Small intestine (tissue), 7 donors: Measurements from ENCODE around the gene DGKD. TPM values are rescaled to one million over a fixed set of nuclear protein-coding genes. Genes with fewer than 3 reads are reported as not detected.
"Not testable (repeated sequence)": the region's sequence is repeated elsewhere in the genome, so short reads cannot be mapped to it uniquely, and the experiment has no call there.

Source experiments
- DNase-seq, 2 donors: peaks; one replicate each; pipeline versions ENCODE4 v3.0.0 to v3.0.0-alpha.2; 2013
- FAIRE-seq: peaks from 2 replicates; lab custom pipeline; 2012; peaks lifted over from hg19 to GRCh38; lab: Jason Lieb, UNC
- H3K27ac ChIP-seq, 3 donors: one replicate each; pipeline ENCODE4 v1.5.1; 2013; ENCODE audit warnings: low read length in 2 of 3, mild to moderate bottlenecking in 2 of 3, control low read depth in 1 of 3, inconsistent platforms in 1 of 3, low read depth in 1 of 3, moderate library complexity in 1 of 3
- H3K27me3 ChIP-seq, 3 donors: one replicate each; pipeline ENCODE4 v1.6.1; 2013; ENCODE audit warnings: low read length in 3 of 3, inconsistent platforms in 1 of 3; ENCODE audit not compliant: control insufficient read depth in 3 of 3, insufficient read depth in 3 of 3
- H3K36me3 ChIP-seq, 3 donors: one replicate each; pipeline ENCODE4 v1.6.1; 2013; ENCODE audit warnings: low read length in 3 of 3, inconsistent platforms in 1 of 3, low read depth in 1 of 3, mild to moderate bottlenecking in 1 of 3, moderate library complexity in 1 of 3; ENCODE audit not compliant: control insufficient read depth in 3 of 3, insufficient read depth in 2 of 3
- H3K4me1 ChIP-seq, 3 donors: one replicate each; pipeline ENCODE4 v1.6.1; 2013; ENCODE audit warnings: low read length in 2 of 3, inconsistent platforms in 1 of 3, low read depth in 1 of 3, mild to moderate bottlenecking in 1 of 3, moderate library complexity in 1 of 3; ENCODE audit not compliant: control insufficient read depth in 3 of 3, insufficient read depth in 2 of 3
- H3K4me3 ChIP-seq, 3 donors: one replicate each; pipeline ENCODE4 v1.5.1; 2013; ENCODE audit warnings: low read length in 3 of 3, control low read depth in 1 of 3, inconsistent platforms in 1 of 3, low read depth in 1 of 3, mild to moderate bottlenecking in 1 of 3, moderate library complexity in 1 of 3
- H3K9me3 ChIP-seq, 2 donors: one replicate each; pipeline ENCODE4 v1.6.1; 2013; ENCODE audit warnings: low read depth in 1 of 2, low read length in 1 of 2; ENCODE audit not compliant: control insufficient read depth in 2 of 2, insufficient read depth in 1 of 2
- WGBS, 3 donors: extraction: QIAGEN DNeasy Blood & Tissue Kit; methylation state at CpG; one replicate each; pipeline ENCODE4 v1.1.7; 2013; 5-methylcytosine and 5-hydroxymethylcytosine counted together
- polyA plus RNA-seq, 4 donors: library from polyadenylated mRNA; stranded (reverse) in 3 of 4; unstranded in 1 of 4; fragments of 200-250 nt in 3 of 4; fragments of 120-200 nt in 1 of 4; gene quantifications; one replicate each; pipeline versions ENCODE4 v1.2.1 to v1.2.3, GENCODE V29; 2013
- donor health status: healthy with polysubstance abuse.
- donor health status: control.
- donor health status: control.
- donor health status: Bipolar disorder and iron deficiency.
- donor health status: healthy.

DGKD gene
- polyA plus RNA-seq, 4 donors: 17.7 to 54.3 (median 37.0) TPM

- DNase-seq: no peak
- Histone ChIP-seq H3K9me3 (no peaks in the 10 kb centered on the region), H3K4me3 (no peak overlapping the region), H3K4me1 (no peaks in the 10 kb centered on the region), H3K27ac (no peak overlapping the region), H3K36me3 (peaks cover 0 to 11% (median 0%) of the 10 kb centered on the region in 3 donors), H3K27me3 (no peaks in the 10 kb centered on the region)
- 85 to 89% (median 86%) methylated on average over 9 of the region's 9 CpGs for WGBS, 3 donors
- FAIRE-seq: no peak
Measured at GRCh38 chr2:233369897-233370685, 15.8 kb downstream of the DGKD start.

- H3K36me3 ChIP-seq: peaks cover 0 to 11% (median 0%) of the 10 kb centered on the region in 3 donors
- no peak for FAIRE-seq
- WGBS, 3 donors: 77 to 87% (median 78%) methylated on average over 2 of the region's 2 CpGs
Measured at GRCh38 chr2:233371641-233372040, 17.3 kb downstream of the DGKD start.

GRCh38 chr2:233372855-233373254 is 18.6 kb downstream of the DGKD start:
- H3K27ac ChIP-seq: no peak overlapping the region
- peak in 1 of 2 donors; percentile 79 for DNase-seq
- peaks cover 0 to 4% (median 0%) of the 10 kb centered on the region in 3 donors for H3K4me1 ChIP-seq
- H3K4me3 ChIP-seq: no peak overlapping the region
- H3K27me3 ChIP-seq: no peaks in the 10 kb centered on the region
- no peak for FAIRE-seq
- peaks cover 0 to 17% (median 0%) of the 10 kb centered on the region in 3 donors for H3K36me3 ChIP-seq
- H3K9me3 ChIP-seq: no peaks in the 10 kb centered on the region
- WGBS, 3 donors: 38 to 77% (median 64%) methylated on average over 8 of the region's 8 CpGs

More at GRCh38 chr2:233371641-233372040, 17.3 kb downstream of the DGKD start:
- no peak for DNase-seq
- H3K27ac ChIP-seq: no peak overlapping the region
- H3K9me3 ChIP-seq: no peaks in the 10 kb centered on the region
- H3K4me1 ChIP-seq: peaks cover 0 to 4% (median 0%) of the 10 kb centered on the region in 3 donors
- no peak overlapping the region for H3K4me3 ChIP-seq
- H3K27me3 ChIP-seq: no peaks in the 10 kb centered on the region

- peaks cover 0 to 17% (median 0%) of the 10 kb centered on the region in 3 donors for H3K36me3 ChIP-seq
- FAIRE-seq: no peak
- no peaks in the 10 kb centered on the region for H3K27me3 ChIP-seq
- no peaks in the 10 kb centered on the region for H3K9me3 ChIP-seq
- WGBS, 3 donors: 50 to 72% (median 69%) methylated on average over 5 of the region's 5 CpGs
- H3K4me1 ChIP-seq: peaks cover 0 to 4% (median 0%) of the 10 kb centered on the region in 3 donors
- no peak for DNase-seq
- H3K4me3 ChIP-seq: no peak overlapping the region
- H3K27ac ChIP-seq: no peak overlapping the region
Measured at GRCh38 chr2:233373316-233373715, 19.0 kb downstream of the DGKD start.

- peaks cover 0 to 17% (median 0%) of the 10 kb centered on the region in 3 donors for H3K36me3 ChIP-seq
- not testable (repeated sequence) for FAIRE-seq, H3K27me3 ChIP-seq, DNase-seq, H3K4me1 ChIP-seq, H3K9me3 ChIP-seq, H3K4me3 ChIP-seq, H3K27ac ChIP-seq
- 59 to 82% (median 71%) methylated on average over 11 of the region's 11 CpGs for WGBS, 3 donors
Measured at GRCh38 chr2:233374776-233375175, 20.5 kb downstream of the DGKD start.

- no peaks in the 10 kb centered on the region for H3K27me3 ChIP-seq
- peaks cover 0 to 4% (median 0%) of the 10 kb centered on the region in 3 donors for H3K4me1 ChIP-seq
- peak overlapping the region in 2 of 3 donors; percentile 50 to 75 for H3K27ac ChIP-seq
- FAIRE-seq (no peak), DNase-seq (peak; percentile 35 to 64)
- H3K36me3 ChIP-seq: peaks cover 0 to 17% (median 0%) of the 10 kb centered on the region in 3 donors
- no peaks in the 10 kb centered on the region for H3K9me3 ChIP-seq
- H3K4me3 ChIP-seq: no peak overlapping the region
- WGBS, 3 donors: 29 to 43% (median 38%) methylated on average over 10 of the region's 10 CpGs
Measured at GRCh38 chr2:233375490-233376314, 21.4 kb downstream of the DGKD start.

DNA sequence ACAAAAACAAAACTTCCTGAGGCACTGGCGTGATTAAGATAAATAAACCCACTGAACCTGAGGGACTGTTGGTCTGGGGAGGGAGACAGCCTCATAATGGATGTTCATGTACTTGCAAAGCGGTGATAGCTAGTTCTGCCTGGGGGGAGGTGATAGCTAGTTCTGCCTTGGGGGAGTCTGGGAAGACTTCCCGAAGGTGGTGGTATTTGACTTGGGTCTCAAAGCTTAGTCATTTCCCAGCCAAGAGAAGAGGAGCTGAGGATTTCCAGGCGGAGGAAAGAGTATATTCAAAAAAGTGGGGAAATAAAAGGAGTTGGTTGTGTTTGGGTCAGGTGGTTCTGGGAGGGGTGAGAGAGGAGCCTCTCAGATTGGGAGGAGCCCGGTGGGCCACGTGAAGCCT is 24.7 kb downstream of the DGKD start:
- Histone ChIP-seq H3K27me3 (no peaks in the 10 kb centered on the region), H3K27ac (no peak overlapping the region), H3K4me3 (no peak overlapping the region), H3K36me3 (peaks cover 0 to 10% (median 0%) of the 10 kb centered on the region in 3 donors), H3K9me3 (no peaks in the 10 kb centered on the region), H3K4me1 (peaks cover 0 to 4% (median 0%) of the 10 kb centered on the region in 3 donors)
- WGBS, 3 donors: 89 to 96% (median 89%) methylated on average over 6 of the region's 6 CpGs
- FAIRE-seq: no peak
- DNase-seq: no peak

- WGBS, 3 donors: 48 to 54% (median 53%) methylated on average over 1 of the region's 1 CpG
- H3K27ac ChIP-seq: no peak overlapping the region
- H3K9me3 ChIP-seq: no peaks in the 10 kb centered on the region
- H3K4me1 ChIP-seq: peaks cover 0 to 4% (median 0%) of the 10 kb centered on the region in 3 donors
- DNase-seq (no peak), FAIRE-seq (no peak)
- no peak overlapping the region for H3K4me3 ChIP-seq
- H3K36me3 ChIP-seq: peaks cover 0 to 11% (median 0%) of the 10 kb centered on the region in 3 donors
- H3K27me3 ChIP-seq: no peaks in the 10 kb centered on the region
Measured at GRCh38 chr2:233379441-233379840, 25.1 kb downstream of the DGKD start.
